Neural progenitor cell (in vitro differentiated cells): ENCODE data around the gene TTC21A. TPM values are rescaled to one million over a fixed set of nuclear protein-coding genes. Genes with fewer than 3 reads are reported as not detected.

Source experiments
- DNase-seq: peaks from one replicate; pipeline ENCODE4 v3.0.0-alpha.2; 2016; ENCODE audit warnings: low spot score
- H2AFZ ChIP-seq: fragments of 200-600 bp; sonication (generic); replicated peaks from 2 replicates; pipeline ENCODE4 v1.6.1; 2016; ENCODE audit warnings: antibody characterized with exemption
- H3F3A ChIP-seq: fragments of 200-600 bp; sonication (generic); 2 replicates; pipeline ENCODE4 v1.6.1; 2016; ENCODE audit warnings: antibody characterized with exemption, low read depth
- H3K27ac ChIP-seq: fragments of 200-600 bp; sonication (generic); 2 replicates; pipeline ENCODE4 v1.5.1; 2016; ENCODE audit warnings: mild to moderate bottlenecking
- H3K27me3 ChIP-seq: fragments of 200-600 bp; sonication (generic); 2 replicates; pipeline ENCODE4 v1.6.1; 2016; ENCODE audit warnings: mild to moderate bottlenecking, moderate library complexity
- H3K36me3 ChIP-seq: fragments of 200-600 bp; sonication (generic); 2 replicates; pipeline ENCODE4 v1.5.1; 2016
- H3K4me1 ChIP-seq: fragments of 200-600 bp; sonication (generic); 2 replicates; pipeline ENCODE4 v1.6.1; 2016; ENCODE audit warnings: mixed run types
- H3K4me2 ChIP-seq: fragments of 200-600 bp; sonication (generic); 2 replicates; pipeline ENCODE4 v1.6.1; 2016
- H3K4me3 ChIP-seq: fragments of 200-600 bp; sonication (generic); 2 replicates; pipeline ENCODE4 v1.5.1; 2016
- H3K79me2 ChIP-seq: fragments of 200-600 bp; sonication (generic); 2 replicates; pipeline ENCODE4 v1.6.1; 2016; ENCODE audit warnings: low read depth
- H3K9ac ChIP-seq: fragments of 200-600 bp; sonication (generic); 2 replicates; pipeline ENCODE4 v1.6.1; 2016
- H3K9me3 ChIP-seq: fragments of 200-600 bp; sonication (generic); 2 replicates; pipeline ENCODE4 v1.5.1; 2016; ENCODE audit warnings: low read depth
- H4K20me1 ChIP-seq: fragments of 200-600 bp; sonication (generic); 2 replicates; pipeline ENCODE4 v1.6.1; 2016; ENCODE audit warnings: low read depth
- H3K27ac Mint-ChIP-seq: 3 replicates; pipeline ENCODE4 v1.8.0; 2021; ENCODE audit warnings: mixed read lengths
- H3K27me3 Mint-ChIP-seq: 2 replicates; pipeline ENCODE4 v1.8.0; 2022; ENCODE audit warnings: low read depth, mild to moderate bottlenecking, inconsistent platforms, moderate library complexity, mixed read lengths; ENCODE audit not compliant: insufficient read depth
- H3K36me3 Mint-ChIP-seq: 3 replicates; pipeline ENCODE4 v1.8.0; 2021; ENCODE audit warnings: mixed read lengths
- H3K4me1 Mint-ChIP-seq: 3 replicates; pipeline ENCODE4 v1.8.0; 2021; ENCODE audit warnings: mixed read lengths
- H3K4me3 Mint-ChIP-seq: 3 replicates; pipeline ENCODE4 v1.8.0; 2021; ENCODE audit warnings: mild to moderate bottlenecking, moderate library complexity, mixed read lengths
- H3K9me3 Mint-ChIP-seq: 3 replicates; pipeline ENCODE4 v1.8.0; 2020; ENCODE audit warnings: mixed read lengths
- CTCF ChIP-seq: fragments of 200-600 bp; sonication (generic); IDR thresholded peaks from 2 replicates; pipeline ENCODE4 v1.5.1; 2017; ENCODE audit warnings: antibody characterized with exemption, mild to moderate bottlenecking
- EZH2 ChIP-seq: fragments of 200-600 bp; sonication (generic); IDR thresholded peaks from 2 replicates; pipeline ENCODE4 v1.6.1; 2017; ENCODE audit warnings: antibody characterized with exemption, mild to moderate bottlenecking, moderate library complexity
- EZH2phosphoT487 ChIP-seq: fragments of 200-600 bp; sonication (generic); IDR thresholded peaks from 2 replicates; pipeline ENCODE4 v1.6.1; 2017; ENCODE audit warnings: antibody characterized with exemption
- total RNA-seq: library from RNA; depleted of rRNA; stranded (reverse); fragments of >200 nt; gene quantifications from 2 replicates; pipeline ENCODE4 v1.2.3, GENCODE V29; 2015; ENCODE audit warnings: low replicate concordance

TTC21A gene
- total RNA-seq, 1 donor from 2014 or later, result 1.2 TPM

GRCh38 chr3:39133093-39133490 is 25.6 kb downstream of the TTC21A start:
- no peaks in the 10 kb centered on the region for H3K4me1 ChIP-seq
- H2AFZ ChIP-seq, result no peak overlapping the region
- Mint-ChIP-seq H3K4me1 (peaks cover 3% of the 10 kb centered on the region), H3K9me3 (no peaks in the 10 kb centered on the region), H3K36me3 (peaks cover 5% of the 10 kb centered on the region), H3K4me3 (no peak overlapping the region), H3K27me3 (peaks cover 4% of the 10 kb centered on the region), H3K27ac (no peak overlapping the region)
- TF ChIP-seq EZH2phosphoT487 (no peak), EZH2 (no peak), CTCF (no peak)
- no peaks in the 10 kb centered on the region for H3K79me2 ChIP-seq
- DNase-seq, result no peak
- no peak overlapping the region for H3K27ac ChIP-seq
- no peaks in the 10 kb centered on the region for H3K9me3 ChIP-seq
- no peak overlapping the region for H3K4me3 ChIP-seq
- no peaks in the 10 kb centered on the region for H3F3A ChIP-seq
- no peaks in the 10 kb centered on the region for H3K27me3 ChIP-seq
- no peak overlapping the region for H3K4me2 ChIP-seq
- H4K20me1 ChIP-seq, result no peaks in the 10 kb centered on the region
- no peaks in the 10 kb centered on the region for H3K36me3 ChIP-seq
- no peak overlapping the region for H3K9ac ChIP-seq

- no peaks in the 10 kb centered on the region for H3K36me3 ChIP-seq
- no peak overlapping the region for H3K4me2 ChIP-seq
- Mint-ChIP-seq H3K27me3 (peaks cover 4% of the 10 kb centered on the region), H3K27ac (no peak overlapping the region), H3K9me3 (no peaks in the 10 kb centered on the region), H3K4me3 (no peak overlapping the region), H3K36me3 (peaks cover 5% of the 10 kb centered on the region), H3K4me1 (peaks cover 3% of the 10 kb centered on the region)
- H3K4me1 ChIP-seq, result no peaks in the 10 kb centered on the region
- H2AFZ ChIP-seq, result no peak overlapping the region
- no peaks in the 10 kb centered on the region for H3K9me3 ChIP-seq
- no peaks in the 10 kb centered on the region for H3F3A ChIP-seq
- no peaks in the 10 kb centered on the region for H3K79me2 ChIP-seq
- TF ChIP-seq EZH2 (no peak), CTCF (no peak), EZH2phosphoT487 (no peak)
- DNase-seq, result no peak
- H4K20me1 ChIP-seq, result no peaks in the 10 kb centered on the region
- no peak overlapping the region for H3K27ac ChIP-seq
- no peak overlapping the region for H3K9ac ChIP-seq
- no peaks in the 10 kb centered on the region for H3K27me3 ChIP-seq
- no peak overlapping the region for H3K4me3 ChIP-seq
Measured at GRCh38 chr3:39133822-39134221, 26.3 kb downstream of the TTC21A start.

GRCh38 chr3:39134305-39134704 is 26.8 kb downstream of the TTC21A start:
- no peak overlapping the region for H3K27ac Mint-ChIP-seq
- H4K20me1 ChIP-seq, result no peaks in the 10 kb centered on the region
- H3K27me3 Mint-ChIP-seq, result peaks cover 2% of the 10 kb centered on the region
- no peak overlapping the region for H3K4me3 Mint-ChIP-seq
- no peaks in the 10 kb centered on the region for H3K27me3 ChIP-seq
- peaks cover 3% of the 10 kb centered on the region for H3K4me1 Mint-ChIP-seq
- no peaks in the 10 kb centered on the region for H3K79me2 ChIP-seq
- no peaks in the 10 kb centered on the region for H3F3A ChIP-seq
- H3K9ac ChIP-seq, result no peak overlapping the region
- no peaks in the 10 kb centered on the region for H3K9me3 Mint-ChIP-seq
- no peak overlapping the region for H2AFZ ChIP-seq
- TF ChIP-seq EZH2 (no peak), CTCF (no peak), EZH2phosphoT487 (no peak)
- H3K4me1 ChIP-seq, result no peaks in the 10 kb centered on the region
- no peak overlapping the region for H3K4me2 ChIP-seq
- no peak overlapping the region for H3K4me3 ChIP-seq
- H3K36me3 ChIP-seq, result no peaks in the 10 kb centered on the region
- DNase-seq, result no peak
- no peaks in the 10 kb centered on the region for H3K9me3 ChIP-seq
- no peak overlapping the region for H3K27ac ChIP-seq
- H3K36me3 Mint-ChIP-seq, result peaks cover 5% of the 10 kb centered on the region
